K562 (cell line): Measurements from ENCODE around the gene PIP5K1B. TPM values are rescaled to one million over a fixed set of nuclear protein-coding genes. Genes with fewer than 3 reads are reported as not detected.

Source experiments
- BMI1 ChIP-seq: fragments of 150-350 bp; IDR thresholded peaks from 2 replicates; pipeline ENCODE4 v1.6.1; 2014; ENCODE audit warnings: low read length
- CEBPG ChIP-seq, 3 experiments: fragments of 200-800 bp in 1 of 3; sonication (Bioruptor generic) in 1 of 3; sonication (generic) in 1 of 3; formaldehyde crosslinking in 1 of 3; IDR thresholded peaks in 2 of 3; conservative IDR thresholded peaks in 1 of 3; 2 replicates each; pipeline versions ENCODE4 v1.6.1 to v1.8.0; 2016 to 2022; ENCODE audit warnings: missing compliant biosample characterization in 2 of 3, missing genetic modification characterization in 2 of 3, mild to moderate bottlenecking in 1 of 3, missing genetic modification reagents in 1 of 3
- DACH1 ChIP-seq: fragments of 450-650 bp; IDR thresholded peaks from 2 replicates; pipeline ENCODE4 v1.6.1; 2018; ENCODE audit not compliant: partially characterized antibody
- DDX20 ChIP-seq: fragments of 450-650 bp; IDR thresholded peaks from 2 replicates; pipeline ENCODE4 v1.6.1; 2016; ENCODE audit warnings: missing genetic modification characterization, low read depth, mild to moderate bottlenecking, missing compliant biosample characterization, moderate library complexity
- EP300 ChIP-seq: IDR thresholded peaks from 2 replicates; pipeline ENCODE4 v1.6.1; 2012; ENCODE audit warnings: low read length, improper control_type of control experiment
- HNRNPL ChIP-seq: fragments of 200-400 bp; formaldehyde crosslinking; IDR thresholded peaks from 2 replicates; pipeline ENCODE4 v1.6.1; 2017; ENCODE audit warnings: low read depth, mild to moderate bottlenecking, low read length
- MAFG ChIP-seq: fragments of 450-650 bp; conservative IDR thresholded peaks from 2 replicates; pipeline ENCODE4 v1.6.1; 2016; ENCODE audit warnings: missing genetic modification characterization, missing compliant biosample characterization
- MBD1 ChIP-seq: fragments of 250-450 bp; sonication (Bioruptor Pico); IDR thresholded peaks from 2 replicates; pipeline ENCODE4 v1.8.0; 2022; ENCODE audit warnings: inconsistent platforms
- MTA2 ChIP-seq: fragments of 450-650 bp; IDR thresholded peaks from 2 replicates; pipeline ENCODE4 v1.6.1; 2016; ENCODE audit warnings: low read depth
- NCOA4 ChIP-seq: fragments of 450-650 bp; IDR thresholded peaks from 2 replicates; pipeline ENCODE4 v1.6.1; 2018; ENCODE audit warnings: mild to moderate bottlenecking; ENCODE audit not compliant: partially characterized antibody
- SAFB ChIP-seq: fragments of 200-400 bp; formaldehyde crosslinking; IDR thresholded peaks from 2 replicates; pipeline ENCODE4 v1.6.1; 2017; ENCODE audit warnings: low read depth, low read length, borderline replicate concordance
- THAP7 ChIP-seq: fragments of 250-450 bp; sonication (Bioruptor Pico); IDR thresholded peaks from 2 replicates; pipeline ENCODE4 v1.5.0; 2021
- ZNF184 ChIP-seq: sonication (generic); formaldehyde crosslinking; IDR thresholded peaks from 2 replicates; pipeline ENCODE4 v1.5.0; 2020; ENCODE audit warnings: missing genetic modification reagents
- ZNF347 ChIP-seq: fragments of 450-650 bp; formaldehyde crosslinking; IDR thresholded peaks from 2 replicates; pipeline ENCODE4 v1.4.0; 2020; ENCODE audit warnings: low read depth, mild to moderate bottlenecking, moderate library complexity
- ZNF79 ChIP-seq: fragments of 250-450 bp; sonication (Bioruptor Pico); IDR thresholded peaks from 2 replicates; pipeline ENCODE4 v1.4.0; 2020; ENCODE audit warnings: low read depth, mild to moderate bottlenecking, moderate library complexity
- polyA plus RNA-seq, 8 experiments: library from polyadenylated mRNA; depleted of rRNA in 4 of 8; stranded (reverse) in 5 of 8; unstranded in 3 of 8; fragments of >200 nt; fragmentation: Nextera tagmentation in 2 of 8; fragmentation: Illumina TruSeq in 1 of 8; extraction: Ambion mirVana in 2 of 8; extraction: Trizol in 1 of 8; gene quantifications; 2 replicates each; pipeline versions ENCODE4 v1.2.1 to v1.2.3, GENCODE V29; 2011 to 2014; ENCODE audit warnings: inconsistent platforms in 1 of 8, missing spikeins in 1 of 8
- total RNA-seq, 7 experiments: library from RNA; depleted of rRNA in 6 of 7; stranded (reverse); fragments of >200 nt in 6 of 7; fragmentation: Illumina TruSeq in 2 of 7; extraction: Trizol in 2 of 7; gene quantifications; 2 replicates each; pipeline versions ENCODE4 v1.2.1 to v1.2.3, GENCODE V29; 2011 to 2021; ENCODE audit warnings: low replicate concordance in 1 of 7
- TF ChIP-seq, protein P1 (sequence below): sonication (generic); formaldehyde crosslinking; IDR thresholded peaks from 2 replicates; pipeline ENCODE4 v1.8.1; 2023; ENCODE audit warnings: missing genetic modification reagents, mild to moderate bottlenecking, borderline replicate concordance
- TF ChIP-seq, protein P2 (sequence below): fragments of 450-650 bp; IDR thresholded peaks from one replicate; pipeline ENCODE4 v1.6.1; 2018; ENCODE audit warnings: mild to moderate bottlenecking, moderate library complexity; ENCODE audit not compliant: partially characterized antibody
- TF ChIP-seq, protein P3 (sequence below): fragments of 250-450 bp; sonication (Bioruptor Pico); IDR thresholded peaks from 2 replicates; pipeline ENCODE4 v1.4.0; 2020; ENCODE audit warnings: mild to moderate bottlenecking, moderate library complexity

Gene PIP5K1B
- total and polyA plus RNA-seq, 9 of the 15 experiments (the other 6 are each of a cell fraction or from before 2014, with no cell fraction given), result 3.1 to 12.9 (median 7.4) TPM

DNA sequence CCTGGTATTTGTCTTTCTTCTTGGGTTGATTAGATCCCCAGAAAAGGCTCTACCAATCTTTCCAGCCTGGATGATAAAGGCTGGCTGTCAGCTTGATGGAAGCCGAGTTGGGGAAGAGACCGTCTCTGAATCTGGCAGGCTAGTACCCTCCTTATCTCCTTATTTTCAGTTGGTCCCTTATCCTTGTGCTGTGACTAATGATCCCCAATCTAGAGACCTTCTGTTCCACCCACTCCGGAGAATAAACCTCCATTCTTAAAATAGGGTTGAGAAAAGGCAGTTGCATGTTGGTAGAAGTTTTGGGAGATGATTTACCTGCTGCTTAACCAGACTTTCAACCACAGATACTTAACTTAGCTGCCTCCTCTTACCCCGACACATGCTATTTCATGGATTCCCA, 256.5 kb downstream of the PIP5K1B start (continued):
- TF ChIP-seq, protein P1, sequence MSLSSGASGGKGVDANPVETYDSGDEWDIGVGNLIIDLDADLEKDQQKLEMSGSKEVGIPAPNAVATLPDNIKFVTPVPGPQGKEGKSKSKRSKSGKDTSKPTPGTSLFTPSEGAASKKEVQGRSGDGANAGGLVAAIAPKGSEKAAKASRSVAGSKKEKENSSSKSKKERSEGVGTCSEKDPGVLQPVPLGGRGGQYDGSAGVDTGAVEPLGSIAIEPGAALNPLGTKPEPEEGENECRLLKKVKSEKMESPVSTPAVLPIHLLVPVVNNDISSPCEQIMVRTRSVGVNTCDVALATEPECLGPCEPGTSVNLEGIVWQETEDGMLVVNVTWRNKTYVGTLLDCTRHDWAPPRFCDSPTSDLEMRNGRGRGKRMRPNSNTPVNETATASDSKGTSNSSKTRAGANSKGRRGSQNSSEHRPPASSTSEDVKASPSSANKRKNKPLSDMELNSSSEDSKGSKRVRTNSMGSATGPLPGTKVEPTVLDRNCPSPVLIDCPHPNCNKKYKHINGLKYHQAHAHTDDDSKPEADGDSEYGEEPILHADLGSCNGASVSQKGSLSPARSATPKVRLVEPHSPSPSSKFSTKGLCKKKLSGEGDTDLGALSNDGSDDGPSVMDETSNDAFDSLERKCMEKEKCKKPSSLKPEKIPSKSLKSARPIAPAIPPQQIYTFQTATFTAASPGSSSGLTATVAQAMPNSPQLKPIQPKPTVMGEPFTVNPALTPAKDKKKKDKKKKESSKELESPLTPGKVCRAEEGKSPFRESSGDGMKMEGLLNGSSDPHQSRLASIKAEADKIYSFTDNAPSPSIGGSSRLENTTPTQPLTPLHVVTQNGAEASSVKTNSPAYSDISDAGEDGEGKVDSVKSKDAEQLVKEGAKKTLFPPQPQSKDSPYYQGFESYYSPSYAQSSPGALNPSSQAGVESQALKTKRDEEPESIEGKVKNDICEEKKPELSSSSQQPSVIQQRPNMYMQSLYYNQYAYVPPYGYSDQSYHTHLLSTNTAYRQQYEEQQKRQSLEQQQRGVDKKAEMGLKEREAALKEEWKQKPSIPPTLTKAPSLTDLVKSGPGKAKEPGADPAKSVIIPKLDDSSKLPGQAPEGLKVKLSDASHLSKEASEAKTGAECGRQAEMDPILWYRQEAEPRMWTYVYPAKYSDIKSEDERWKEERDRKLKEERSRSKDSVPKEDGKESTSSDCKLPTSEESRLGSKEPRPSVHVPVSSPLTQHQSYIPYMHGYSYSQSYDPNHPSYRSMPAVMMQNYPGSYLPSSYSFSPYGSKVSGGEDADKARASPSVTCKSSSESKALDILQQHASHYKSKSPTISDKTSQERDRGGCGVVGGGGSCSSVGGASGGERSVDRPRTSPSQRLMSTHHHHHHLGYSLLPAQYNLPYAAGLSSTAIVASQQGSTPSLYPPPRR (CRISPR knock-in tag), result no peak
- TF ChIP-seq DDX20 (tag), result no peak
- no peak for TF ChIP-seq MTA2
- no peak for TF ChIP-seq MAFG (tag)
- peak; percentile 52 for TF ChIP-seq DACH1
- peak; percentile 55; the same call in 1 of the 2 replicates for TF ChIP-seq EP300
- no peak for TF ChIP-seq ZNF184 (CRISPR knock-in tag)
- TF ChIP-seq SAFB, result no peak
- TF ChIP-seq, protein P2, sequence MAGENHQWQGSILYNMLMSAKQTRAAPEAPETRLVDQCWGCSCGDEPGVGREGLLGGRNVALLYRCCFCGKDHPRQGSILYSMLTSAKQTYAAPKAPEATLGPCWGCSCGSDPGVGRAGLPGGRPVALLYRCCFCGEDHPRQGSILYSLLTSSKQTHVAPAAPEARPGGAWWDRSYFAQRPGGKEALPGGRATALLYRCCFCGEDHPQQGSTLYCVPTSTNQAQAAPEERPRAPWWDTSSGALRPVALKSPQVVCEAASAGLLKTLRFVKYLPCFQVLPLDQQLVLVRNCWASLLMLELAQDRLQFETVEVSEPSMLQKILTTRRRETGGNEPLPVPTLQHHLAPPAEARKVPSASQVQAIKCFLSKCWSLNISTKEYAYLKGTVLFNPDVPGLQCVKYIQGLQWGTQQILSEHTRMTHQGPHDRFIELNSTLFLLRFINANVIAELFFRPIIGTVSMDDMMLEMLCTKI, result no peak
- no peak for TF ChIP-seq ZNF79
- no peak for TF ChIP-seq THAP7 (CRISPR knock-in tag)
- TF ChIP-seq MBD1 (CRISPR knock-in tag), result no peak
- TF ChIP-seq CEBPG (CRISPR knock-in tag; IDR thresholded peaks at IDR 0.05), result no peak
- TF ChIP-seq CEBPG (tag; conservative IDR thresholded peaks at IDR 0.05 in 1 of 2, IDR thresholded peaks at IDR 0.05 in 1 of 2), result no peak
- no peak for TF ChIP-seq BMI1
- TF ChIP-seq, protein P3, sequence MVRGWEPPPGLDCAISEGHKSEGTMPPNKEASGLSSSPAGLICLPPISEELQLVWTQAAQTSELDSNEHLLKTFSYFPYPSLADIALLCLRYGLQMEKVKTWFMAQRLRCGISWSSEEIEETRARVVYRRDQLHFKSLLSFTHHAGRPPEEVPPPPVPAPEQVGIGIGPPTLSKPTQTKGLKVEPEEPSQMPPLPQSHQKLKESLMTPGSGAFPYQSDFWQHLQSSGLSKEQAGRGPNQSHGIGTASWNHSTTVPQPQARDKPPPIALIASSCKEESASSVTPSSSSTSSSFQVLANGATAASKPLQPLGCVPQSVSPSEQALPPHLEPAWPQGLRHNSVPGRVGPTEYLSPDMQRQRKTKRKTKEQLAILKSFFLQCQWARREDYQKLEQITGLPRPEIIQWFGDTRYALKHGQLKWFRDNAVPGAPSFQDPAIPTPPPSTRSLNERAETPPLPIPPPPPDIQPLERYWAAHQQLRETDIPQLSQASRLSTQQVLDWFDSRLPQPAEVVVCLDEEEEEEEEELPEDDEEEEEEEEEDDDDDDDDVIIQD (CRISPR knock-in tag), result no peak
- TF ChIP-seq HNRNPL, result no peak
- no peak for TF ChIP-seq NCOA4
- TF ChIP-seq ZNF347 (CRISPR knock-in tag), result no peak
